ENCODE results near the gene CRHBP.

DNA sequence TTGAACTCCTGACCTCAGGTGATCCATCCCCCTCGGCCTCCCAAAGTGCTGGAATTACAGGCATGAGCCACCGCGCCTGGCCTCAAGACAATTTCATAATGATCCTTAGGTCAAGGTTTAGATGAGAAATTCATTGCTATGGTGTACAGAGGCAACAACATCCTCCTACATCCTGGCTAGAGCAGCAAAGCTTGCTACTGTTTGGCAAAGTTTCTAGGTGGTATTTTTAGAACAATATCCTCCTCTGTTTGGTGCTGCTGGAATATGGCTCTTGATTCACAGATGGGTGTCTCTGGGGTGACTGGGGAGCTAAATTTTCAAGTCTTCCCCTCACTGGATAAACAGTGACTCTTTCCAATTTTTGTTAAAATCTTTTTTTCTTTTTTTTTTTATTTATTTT, 30.6 kb downstream of the CRHBP start:
- TF ChIP-seq, protein P1, sequence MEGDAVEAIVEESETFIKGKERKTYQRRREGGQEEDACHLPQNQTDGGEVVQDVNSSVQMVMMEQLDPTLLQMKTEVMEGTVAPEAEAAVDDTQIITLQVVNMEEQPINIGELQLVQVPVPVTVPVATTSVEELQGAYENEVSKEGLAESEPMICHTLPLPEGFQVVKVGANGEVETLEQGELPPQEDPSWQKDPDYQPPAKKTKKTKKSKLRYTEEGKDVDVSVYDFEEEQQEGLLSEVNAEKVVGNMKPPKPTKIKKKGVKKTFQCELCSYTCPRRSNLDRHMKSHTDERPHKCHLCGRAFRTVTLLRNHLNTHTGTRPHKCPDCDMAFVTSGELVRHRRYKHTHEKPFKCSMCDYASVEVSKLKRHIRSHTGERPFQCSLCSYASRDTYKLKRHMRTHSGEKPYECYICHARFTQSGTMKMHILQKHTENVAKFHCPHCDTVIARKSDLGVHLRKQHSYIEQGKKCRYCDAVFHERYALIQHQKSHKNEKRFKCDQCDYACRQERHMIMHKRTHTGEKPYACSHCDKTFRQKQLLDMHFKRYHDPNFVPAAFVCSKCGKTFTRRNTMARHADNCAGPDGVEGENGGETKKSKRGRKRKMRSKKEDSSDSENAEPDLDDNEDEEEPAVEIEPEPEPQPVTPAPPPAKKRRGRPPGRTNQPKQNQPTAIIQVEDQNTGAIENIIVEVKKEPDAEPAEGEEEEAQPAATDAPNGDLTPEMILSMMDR (IDR thresholded peaks at IDR 0.05), result no peak
- no peak for TF ChIP-seq EP300 (IDR thresholded peaks at IDR 0.05)
